ENCODE data around the gene C1QC.

- TF ChIP-seq POLR2A (IDR thresholded peaks at IDR 0.05) (no peak), CTCF (IDR thresholded peaks at IDR 0.05) (no peak)
These were observed 46.1 kb downstream of the C1QC start for GRCh38 chr1:22689505-22689904.

Measured in esophagus squamous epithelium (tissue), 4 donors.